ENCODE data around the gene SH3BGRL3.

The SH3BGRL3 gene

GRCh38 chr1:26289158-26290059 is 9.5 kb downstream of the SH3BGRL3 start:
- Histone ChIP-seq H3K27me3 (ENCODE audit: control insufficient read depth, insufficient read depth, low read length) (no peaks in the 10 kb centered on the region), H3K27ac (no peak overlapping the region), H3K79me2 (no peaks in the 10 kb centered on the region), H3K9me3 (ENCODE audit: control insufficient read depth, low read length) (no peaks in the 10 kb centered on the region), H3K4me3 (ENCODE audit: low read depth, low read length) (no peak overlapping the region), H3K9ac (no peak overlapping the region), H3K4me1 (no peaks in the 10 kb centered on the region), H2AFZ (no peak overlapping the region), H3K36me3 (ENCODE audit: control insufficient read depth, insufficient read depth, low read length) (no peaks in the 10 kb centered on the region), H3K4me2 (ENCODE audit: low read length) (no peak overlapping the region)
- TF ChIP-seq, protein P1, sequence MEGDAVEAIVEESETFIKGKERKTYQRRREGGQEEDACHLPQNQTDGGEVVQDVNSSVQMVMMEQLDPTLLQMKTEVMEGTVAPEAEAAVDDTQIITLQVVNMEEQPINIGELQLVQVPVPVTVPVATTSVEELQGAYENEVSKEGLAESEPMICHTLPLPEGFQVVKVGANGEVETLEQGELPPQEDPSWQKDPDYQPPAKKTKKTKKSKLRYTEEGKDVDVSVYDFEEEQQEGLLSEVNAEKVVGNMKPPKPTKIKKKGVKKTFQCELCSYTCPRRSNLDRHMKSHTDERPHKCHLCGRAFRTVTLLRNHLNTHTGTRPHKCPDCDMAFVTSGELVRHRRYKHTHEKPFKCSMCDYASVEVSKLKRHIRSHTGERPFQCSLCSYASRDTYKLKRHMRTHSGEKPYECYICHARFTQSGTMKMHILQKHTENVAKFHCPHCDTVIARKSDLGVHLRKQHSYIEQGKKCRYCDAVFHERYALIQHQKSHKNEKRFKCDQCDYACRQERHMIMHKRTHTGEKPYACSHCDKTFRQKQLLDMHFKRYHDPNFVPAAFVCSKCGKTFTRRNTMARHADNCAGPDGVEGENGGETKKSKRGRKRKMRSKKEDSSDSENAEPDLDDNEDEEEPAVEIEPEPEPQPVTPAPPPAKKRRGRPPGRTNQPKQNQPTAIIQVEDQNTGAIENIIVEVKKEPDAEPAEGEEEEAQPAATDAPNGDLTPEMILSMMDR (IDR thresholded peaks at IDR 0.05) = no peak

GRCh38 chr1:26290122-26290881 is 10.4 kb downstream of the SH3BGRL3 start:
- Histone ChIP-seq H3K4me2 (ENCODE audit: low read length) (no peak overlapping the region), H3K79me2 (no peaks in the 10 kb centered on the region), H3K27me3 (ENCODE audit: control insufficient read depth, insufficient read depth, low read length) (no peaks in the 10 kb centered on the region), H3K27ac (no peak overlapping the region), H3K4me3 (ENCODE audit: low read depth, low read length) (no peak overlapping the region), H2AFZ (no peak overlapping the region), H3K9ac (no peak overlapping the region), H3K36me3 (ENCODE audit: control insufficient read depth, insufficient read depth, low read length) (no peaks in the 10 kb centered on the region), H3K4me1 (no peaks in the 10 kb centered on the region), H3K9me3 (ENCODE audit: control insufficient read depth, low read length) (no peaks in the 10 kb centered on the region)
- TF ChIP-seq, protein P1 (IDR thresholded peaks at IDR 0.05) = no peak

GRCh38 chr1:26290882-26291261 is 11.0 kb downstream of the SH3BGRL3 start:
- H3K4me3 ChIP-seq (ENCODE audit: low read depth, low read length) = no peak overlapping the region
- H3K36me3 ChIP-seq (ENCODE audit: control insufficient read depth, insufficient read depth, low read length) = no peaks in the 10 kb centered on the region
- no peaks in the 10 kb centered on the region for H3K9me3 ChIP-seq (ENCODE audit: control insufficient read depth, low read length)
- no peak overlapping the region for H3K4me2 ChIP-seq (ENCODE audit: low read length)
- no peaks in the 10 kb centered on the region for H3K27me3 ChIP-seq (ENCODE audit: control insufficient read depth, insufficient read depth, low read length)
- no peak overlapping the region for H3K27ac ChIP-seq
- H3K4me1 ChIP-seq = no peaks in the 10 kb centered on the region
- H2AFZ ChIP-seq = no peak overlapping the region
- TF ChIP-seq, protein P1 (IDR thresholded peaks at IDR 0.05) = no peak
- no peaks in the 10 kb centered on the region for H3K79me2 ChIP-seq
- no peak overlapping the region for H3K9ac ChIP-seq

DNA sequence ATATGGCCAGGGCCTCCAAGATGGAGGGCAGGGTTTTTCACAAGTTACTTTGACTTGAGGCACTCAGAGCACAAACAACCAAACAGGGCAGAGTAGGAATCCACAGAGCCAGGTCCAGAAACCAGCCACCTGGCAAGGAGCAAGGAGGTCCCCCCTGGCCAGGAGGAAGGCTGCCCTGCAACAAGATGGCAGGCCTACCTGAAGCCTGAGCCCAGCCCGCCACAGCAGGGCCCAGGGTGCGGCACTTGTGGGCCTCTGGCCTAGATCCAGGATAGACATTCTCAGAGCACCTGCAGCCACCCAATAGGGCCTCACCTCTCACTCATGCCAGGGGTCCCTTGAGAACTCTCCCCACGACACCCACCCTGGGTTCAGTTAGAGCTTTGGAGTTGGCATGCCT is 11.5 kb downstream of the SH3BGRL3 start:
- Histone ChIP-seq H3K4me1 (no peaks in the 10 kb centered on the region), H3K27ac (no peak overlapping the region), H3K4me2 (ENCODE audit: low read length) (no peak overlapping the region), H3K27me3 (ENCODE audit: control insufficient read depth, insufficient read depth, low read length) (no peaks in the 10 kb centered on the region), H3K9me3 (ENCODE audit: control insufficient read depth, low read length) (no peaks in the 10 kb centered on the region), H3K79me2 (no peaks in the 10 kb centered on the region), H3K4me3 (ENCODE audit: low read depth, low read length) (no peak overlapping the region), H3K9ac (no peak overlapping the region), H3K36me3 (ENCODE audit: control insufficient read depth, insufficient read depth, low read length) (no peaks in the 10 kb centered on the region), H2AFZ (no peak overlapping the region)
- TF ChIP-seq, protein P1 (IDR thresholded peaks at IDR 0.05) = no peak

All from parathyroid adenoma (tissue), 2 donors.